ENCODE results near the gene GDI1. TPM values are rescaled to one million over a fixed set of nuclear protein-coding genes. Genes with fewer than 3 reads are reported as not detected.

Gene GDI1
- total RNA-seq, 1 donor from 2014 or later, result 152 TPM

- no peak for DNase-seq (ENCODE audit: extremely low spot score, unreplicated experiment)
- Mint-ChIP-seq H3K9me3 (ENCODE audit: unreplicated experiment) (no peaks in the 10 kb centered on the region), H3K4me1 (ENCODE audit: unreplicated experiment) (peaks cover 14% of the 10 kb centered on the region), H3K4me3 (ENCODE audit: unreplicated experiment) (peak overlapping the region; percentile 83), H3K27ac (ENCODE audit: unreplicated experiment) (peak overlapping the region; percentile 44), H3K36me3 (ENCODE audit: unreplicated experiment) (peaks cover 12% of the 10 kb centered on the region), H3K27me3 (ENCODE audit: unreplicated experiment) (no peaks in the 10 kb centered on the region)
- TF ChIP-seq CTCF (IDR thresholded peaks at IDR 0.05), result no peak
These were observed 22.2 kb downstream of the GDI1 start for GRCh38 chrX:154458954-154459778.

GRCh38 chrX:154459832-154460231 lies 22.9 kb downstream of the GDI1 start:
- no peaks in the 10 kb centered on the region for H3K27me3 Mint-ChIP-seq (ENCODE audit: unreplicated experiment)
- peak overlapping the region; percentile 83 for H3K4me3 Mint-ChIP-seq (ENCODE audit: unreplicated experiment)
- no peak overlapping the region for H3K27ac Mint-ChIP-seq (ENCODE audit: unreplicated experiment)
- TF ChIP-seq CTCF (IDR thresholded peaks at IDR 0.05), result no peak
- H3K36me3 Mint-ChIP-seq (ENCODE audit: unreplicated experiment), result peaks cover 10% of the 10 kb centered on the region
- peaks cover 14% of the 10 kb centered on the region for H3K4me1 Mint-ChIP-seq (ENCODE audit: unreplicated experiment)
- no peak for DNase-seq (ENCODE audit: extremely low spot score, unreplicated experiment)
- no peaks in the 10 kb centered on the region for H3K9me3 Mint-ChIP-seq (ENCODE audit: unreplicated experiment)

GRCh38 chrX:154460326-154460725 lies 23.4 kb downstream of the GDI1 start:
- H3K27me3 Mint-ChIP-seq (ENCODE audit: unreplicated experiment), result no peaks in the 10 kb centered on the region
- no peaks in the 10 kb centered on the region for H3K9me3 Mint-ChIP-seq (ENCODE audit: unreplicated experiment)
- H3K4me3 Mint-ChIP-seq (ENCODE audit: unreplicated experiment), result peak overlapping the region; percentile 83
- no peak for DNase-seq (ENCODE audit: extremely low spot score, unreplicated experiment)
- H3K27ac Mint-ChIP-seq (ENCODE audit: unreplicated experiment), result no peak overlapping the region
- H3K36me3 Mint-ChIP-seq (ENCODE audit: unreplicated experiment), result peaks cover 10% of the 10 kb centered on the region
- no peak for TF ChIP-seq CTCF (IDR thresholded peaks at IDR 0.05)
- H3K4me1 Mint-ChIP-seq (ENCODE audit: unreplicated experiment), result peaks cover 14% of the 10 kb centered on the region

- Mint-ChIP-seq H3K9me3 (ENCODE audit: unreplicated experiment) (no peaks in the 10 kb centered on the region), H3K4me1 (ENCODE audit: unreplicated experiment) (peaks cover 12% of the 10 kb centered on the region), H3K4me3 (ENCODE audit: unreplicated experiment) (no peak overlapping the region), H3K27ac (ENCODE audit: unreplicated experiment) (no peak overlapping the region), H3K36me3 (ENCODE audit: unreplicated experiment) (peaks cover 10% of the 10 kb centered on the region), H3K27me3 (ENCODE audit: unreplicated experiment) (no peaks in the 10 kb centered on the region)
- no peak for DNase-seq (ENCODE audit: extremely low spot score, unreplicated experiment)
- TF ChIP-seq CTCF (IDR thresholded peaks at IDR 0.05), result no peak
These were observed 25.4 kb downstream of the GDI1 start for GRCh38 chrX:154462396-154462795.

GRCh38 chrX:154463611-154464220 lies 26.8 kb downstream of the GDI1 start:
- H3K4me3 Mint-ChIP-seq (ENCODE audit: unreplicated experiment), result no peak overlapping the region
- peaks cover 11% of the 10 kb centered on the region for H3K4me1 Mint-ChIP-seq (ENCODE audit: unreplicated experiment)
- H3K9me3 Mint-ChIP-seq (ENCODE audit: unreplicated experiment), result no peaks in the 10 kb centered on the region
- no peaks in the 10 kb centered on the region for H3K27me3 Mint-ChIP-seq (ENCODE audit: unreplicated experiment)
- H3K36me3 Mint-ChIP-seq (ENCODE audit: unreplicated experiment), result peaks cover 9% of the 10 kb centered on the region
- H3K27ac Mint-ChIP-seq (ENCODE audit: unreplicated experiment), result no peak overlapping the region
- DNase-seq (ENCODE audit: extremely low spot score, unreplicated experiment), result no peak
- no peak for TF ChIP-seq CTCF (IDR thresholded peaks at IDR 0.05)
